CD8-positive, alpha-beta memory T cell (primary cell): Measurements from ENCODE around the gene AFG3L2. TPM values are rescaled to one million over a fixed set of nuclear protein-coding genes. Genes with fewer than 3 reads are reported as not detected.

ENCODE experiments used
- CTCF ChIA-PET: fragments of 350-600 bp; sonication (Branson Sonifier 250); formaldehyde crosslinking; loops from one replicate; lab custom pipeline; 2021; ENCODE audit warnings: antibody characterized with exemption; lab: Charles Lee
- POLR2A ChIA-PET: fragments of 350-600 bp; sonication (Branson Sonifier 250); formaldehyde crosslinking; loops from one replicate; lab custom pipeline; 2021; ENCODE audit warnings: antibody characterized with exemption; lab: Charles Lee
- DNase-seq, 5 donors: peaks; one replicate each; pipeline versions ENCODE4 v3.0.0 to v3.0.0-alpha.2; 2020 to 2022; ENCODE audit warnings: mixed read lengths in 1 of 5
- H3K27ac ChIP-seq: one replicate; pipeline ENCODE4 v1.7.0; 2013; ENCODE audit warnings: low read depth, mild to moderate bottlenecking, low read length, moderate library complexity
- H3K27me3 ChIP-seq: 2 replicates; pipeline ENCODE4 v1.7.0; 2013; ENCODE audit warnings: low read length, mild to moderate bottlenecking; ENCODE audit not compliant: insufficient read depth, poor library complexity, severe bottlenecking
- H3K36me3 ChIP-seq: 2 replicates; pipeline ENCODE4 v1.7.0; 2013; ENCODE audit warnings: mild to moderate bottlenecking, low read length, moderate library complexity; ENCODE audit not compliant: insufficient read depth
- H3K4me1 ChIP-seq: 2 replicates; pipeline ENCODE4 v1.7.0; 2013; ENCODE audit warnings: mild to moderate bottlenecking, low read length, moderate library complexity; ENCODE audit not compliant: insufficient read depth
- H3K4me3 ChIP-seq: 2 replicates; pipeline ENCODE4 v1.7.0; 2013; ENCODE audit warnings: mild to moderate bottlenecking, low read length
- H3K9me3 ChIP-seq: 2 replicates; pipeline ENCODE4 v1.7.0; 2013; ENCODE audit warnings: mild to moderate bottlenecking, low read length
- H3K27ac Mint-ChIP-seq, 8 donors: one replicate each; pipeline ENCODE4 v1.8.0; 2020 to 2021; ENCODE audit warnings: mixed read lengths in 8 of 8, mild to moderate bottlenecking in 6 of 8, inconsistent platforms in 3 of 8, moderate library complexity in 3 of 8
- H3K27me3 Mint-ChIP-seq, 2 donors: one replicate each; pipeline ENCODE4 v1.8.0; 2020 to 2021; ENCODE audit warnings: mixed read lengths in 2 of 2, mild to moderate bottlenecking in 1 of 2, moderate library complexity in 1 of 2
- H3K36me3 Mint-ChIP-seq, 3 donors: one replicate each; pipeline ENCODE4 v1.8.0; 2020 to 2021; ENCODE audit warnings: mixed read lengths in 3 of 3, inconsistent platforms in 1 of 3, mild to moderate bottlenecking in 1 of 3
- H3K4me1 Mint-ChIP-seq, 3 donors: one replicate each; pipeline ENCODE4 v1.8.0; 2020 to 2021; ENCODE audit warnings: mixed read lengths in 3 of 3, inconsistent platforms in 1 of 3, mild to moderate bottlenecking in 1 of 3
- H3K4me3 Mint-ChIP-seq, 7 donors: one replicate each; pipeline ENCODE4 v1.8.0; 2020 to 2021; ENCODE audit warnings: mixed read lengths in 7 of 7, mild to moderate bottlenecking in 6 of 7, moderate library complexity in 4 of 7, inconsistent platforms in 2 of 7
- H3K9me3 Mint-ChIP-seq, 5 donors: one replicate each; pipeline ENCODE4 v1.8.0; 2020 to 2022; ENCODE audit warnings: mixed read lengths in 5 of 5, mild to moderate bottlenecking in 3 of 5, moderate library complexity in 2 of 5, inconsistent platforms in 1 of 5
- polyA plus RNA-seq: library from polyadenylated mRNA; unstranded; fragments of 300-500 nt; fragmentation: Illumina TruSeq; gene quantifications from one replicate; pipeline ENCODE4 v1.2.3, GENCODE V29; 2021
- total RNA-seq, 2 experiments: library from RNA; stranded (reverse); gene quantifications; one replicate each; pipeline ENCODE4 v1.2.3, GENCODE V29; 2021

AFG3L2 gene
- total and polyA plus RNA-seq, 3 experiments from 2014 or later: 38.4 to 75.8 (median 75.6) TPM

DNA sequence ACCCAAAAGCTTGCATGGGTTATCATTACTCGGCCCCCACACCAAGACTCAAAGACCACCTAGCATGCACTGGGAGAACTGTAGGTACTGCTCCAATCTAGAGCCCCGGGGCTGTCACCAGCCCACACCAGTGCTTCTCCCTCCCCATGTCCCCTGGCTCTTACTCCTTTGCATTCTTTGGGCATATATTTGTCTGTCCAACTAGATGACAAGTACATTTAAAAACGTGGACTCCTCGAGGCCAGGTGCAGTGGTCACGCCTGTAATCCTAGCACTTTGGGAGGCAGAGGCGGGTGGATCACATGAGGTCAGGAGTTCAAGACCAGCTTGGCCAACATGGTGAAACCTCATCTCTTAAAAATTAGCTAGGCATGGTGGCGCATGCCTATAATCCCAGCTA lies 7.8 kb downstream of the AFG3L2 start:
- peaks cover 0 to 2% of the 10 kb centered on the region in 2 donors for H3K27me3 Mint-ChIP-seq
- DNase-seq: no peak
- ChIA-PET CTCF (no interaction called here), POLR2A (no interaction called here)
- no peaks in the 10 kb centered on the region for H3K9me3 Mint-ChIP-seq
- no peaks in the 10 kb centered on the region for H3K27me3 ChIP-seq
- H3K4me1 ChIP-seq: peaks cover 25% of the 10 kb centered on the region
- peaks cover 27% of the 10 kb centered on the region for H3K36me3 ChIP-seq
- H3K9me3 ChIP-seq: no peaks in the 10 kb centered on the region
- no peak overlapping the region for H3K27ac ChIP-seq
- H3K36me3 Mint-ChIP-seq: peaks cover 8 to 57% (median 12%) of the 10 kb centered on the region in 3 donors
- no peak overlapping the region for H3K27ac Mint-ChIP-seq
- peaks cover 32 to 37% (median 34%) of the 10 kb centered on the region in 3 donors for H3K4me1 Mint-ChIP-seq
- H3K4me3 ChIP-seq: no peak overlapping the region
- no peak overlapping the region for H3K4me3 Mint-ChIP-seq

DNA sequence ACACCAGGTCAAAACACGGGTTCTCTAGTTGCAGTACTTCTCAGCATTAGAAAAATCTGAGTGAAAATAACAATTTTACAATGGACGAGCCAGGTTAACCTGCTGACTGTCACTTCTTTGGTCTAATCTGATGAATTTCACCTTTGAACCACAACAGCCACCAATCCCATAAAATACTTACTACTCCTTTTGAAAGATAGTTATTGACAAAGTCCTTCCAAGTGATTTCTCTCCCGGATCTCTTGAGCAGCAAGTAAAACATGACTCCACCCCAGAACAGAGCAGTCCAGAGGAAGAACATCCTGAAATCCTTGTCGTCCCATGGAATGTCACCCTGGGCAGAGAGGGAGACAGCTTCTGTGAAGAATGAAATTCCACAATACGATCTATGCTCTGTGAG lies 10.2 kb downstream of the AFG3L2 start:
- no peak for DNase-seq
- CTCF ChIA-PET: interaction anchor here (2.2 kb wide), 1 partner anchor 10 kb away, joined by 5 read pairs; the partner anchor contains the start of gene AFG3L2
- Mint-ChIP-seq H3K9me3 (no peaks in the 10 kb centered on the region), H3K4me3 (no peak overlapping the region), H3K27me3 (peaks cover 0 to 2% of the 10 kb centered on the region in 2 donors), H3K36me3 (peaks cover 8 to 79% (median 21%) of the 10 kb centered on the region in 3 donors), H3K27ac (no peak overlapping the region), H3K4me1 (peaks cover 11 to 20% (median 14%) of the 10 kb centered on the region in 3 donors)
- no peak overlapping the region for H3K27ac ChIP-seq
- no peaks in the 10 kb centered on the region for H3K27me3 ChIP-seq
- H3K9me3 ChIP-seq: no peaks in the 10 kb centered on the region
- H3K36me3 ChIP-seq: peaks cover 42% of the 10 kb centered on the region
- H3K4me1 ChIP-seq: peaks cover 6% of the 10 kb centered on the region
- no peak overlapping the region for H3K4me3 ChIP-seq
- POLR2A ChIA-PET: no interaction called here

GRCh38 chr18:12366379-12366778 lies 10.6 kb downstream of the AFG3L2 start:
- H3K9me3 Mint-ChIP-seq: no peaks in the 10 kb centered on the region
- CTCF ChIA-PET: interaction anchor here (2.2 kb wide), 1 partner anchor 10 kb away, joined by 5 read pairs; the partner anchor contains the start of gene AFG3L2
- H3K9me3 ChIP-seq: no peaks in the 10 kb centered on the region

GRCh38 chr18:12362473-12363174 lies 14.4 kb downstream of the AFG3L2 start:
- ChIA-PET CTCF (no interaction called here), POLR2A (interaction anchor here (0.5 kb wide), 1 partner anchor 521 kb away, joined by 6 read pairs; no protein-coding TSS in a partner anchor)
- Mint-ChIP-seq H3K4me3 (no peak overlapping the region), H3K9me3 (no peaks in the 10 kb centered on the region), H3K4me1 (peaks cover 0 to 10% (median 4%) of the 10 kb centered on the region in 3 donors), H3K27ac (no peak overlapping the region), H3K27me3 (peaks cover 0 to 2% of the 10 kb centered on the region in 2 donors), H3K36me3 (peaks cover 12 to 91% (median 31%) of the 10 kb centered on the region in 3 donors)
- Histone ChIP-seq H3K27ac (no peak overlapping the region), H3K36me3 (peaks cover 63% of the 10 kb centered on the region), H3K27me3 (no peaks in the 10 kb centered on the region), H3K4me1 (no peaks in the 10 kb centered on the region), H3K9me3 (no peaks in the 10 kb centered on the region), H3K4me3 (no peak overlapping the region)
- no peak for DNase-seq

More at GRCh38 chr18:12366379-12366778, 10.6 kb downstream of the AFG3L2 start:
- no peak overlapping the region for H3K27ac ChIP-seq
- no peaks in the 10 kb centered on the region for H3K27me3 ChIP-seq
- no peak overlapping the region for H3K4me3 ChIP-seq
- no peak for DNase-seq
- peak overlapping the region in 1 of 8 donors; percentile 30 for H3K27ac Mint-ChIP-seq
- H3K27me3 Mint-ChIP-seq: peaks cover 0 to 2% of the 10 kb centered on the region in 2 donors
- peaks cover 8 to 80% (median 21%) of the 10 kb centered on the region in 3 donors for H3K36me3 Mint-ChIP-seq
- POLR2A ChIA-PET: no interaction called here
- peaks cover 7 to 17% (median 10%) of the 10 kb centered on the region in 3 donors for H3K4me1 Mint-ChIP-seq
- peaks cover 42% of the 10 kb centered on the region for H3K36me3 ChIP-seq
- H3K4me1 ChIP-seq: peaks cover 2% of the 10 kb centered on the region
- H3K4me3 Mint-ChIP-seq: no peak overlapping the region

- peaks cover 8 to 90% (median 29%) of the 10 kb centered on the region in 3 donors for H3K36me3 Mint-ChIP-seq
- H3K9me3 Mint-ChIP-seq: no peaks in the 10 kb centered on the region
- DNase-seq: no peak
- no peak overlapping the region for H3K4me3 Mint-ChIP-seq
- CTCF ChIA-PET: no interaction called here
- Histone ChIP-seq H3K36me3 (peaks cover 63% of the 10 kb centered on the region), H3K4me1 (no peaks in the 10 kb centered on the region), H3K27ac (no peak overlapping the region), H3K27me3 (no peaks in the 10 kb centered on the region), H3K4me3 (no peak overlapping the region), H3K9me3 (no peaks in the 10 kb centered on the region)
- peaks cover 0 to 6% (median 1%) of the 10 kb centered on the region in 3 donors for H3K4me1 Mint-ChIP-seq
- peaks cover 0 to 2% of the 10 kb centered on the region in 2 donors for H3K27me3 Mint-ChIP-seq
- POLR2A ChIA-PET: interaction anchor here (0.5 kb wide), 1 partner anchor 522 kb away, joined by 6 read pairs; no protein-coding TSS in a partner anchor
- no peak overlapping the region for H3K27ac Mint-ChIP-seq
These were observed 15.2 kb downstream of the AFG3L2 start for GRCh38 chr18:12361770-12362378.

GRCh38 chr18:12359515-12359927 lies 17.5 kb downstream of the AFG3L2 start:
- Histone ChIP-seq H3K27me3 (no peaks in the 10 kb centered on the region), H3K27ac (no peak overlapping the region), H3K9me3 (no peaks in the 10 kb centered on the region), H3K4me3 (no peak overlapping the region), H3K4me1 (no peaks in the 10 kb centered on the region), H3K36me3 (peaks cover 51% of the 10 kb centered on the region)
- ChIA-PET CTCF (no interaction called here), POLR2A (no interaction called here)
- DNase-seq: no peak
- Mint-ChIP-seq H3K27ac (no peak overlapping the region), H3K36me3 (peaks cover 11 to 89% (median 31%) of the 10 kb centered on the region in 3 donors), H3K9me3 (no peaks in the 10 kb centered on the region), H3K4me3 (no peak overlapping the region), H3K4me1 (peaks cover 0 to 5% (median 0%) of the 10 kb centered on the region in 3 donors), H3K27me3 (no peaks in the 10 kb centered on the region)

DNA sequence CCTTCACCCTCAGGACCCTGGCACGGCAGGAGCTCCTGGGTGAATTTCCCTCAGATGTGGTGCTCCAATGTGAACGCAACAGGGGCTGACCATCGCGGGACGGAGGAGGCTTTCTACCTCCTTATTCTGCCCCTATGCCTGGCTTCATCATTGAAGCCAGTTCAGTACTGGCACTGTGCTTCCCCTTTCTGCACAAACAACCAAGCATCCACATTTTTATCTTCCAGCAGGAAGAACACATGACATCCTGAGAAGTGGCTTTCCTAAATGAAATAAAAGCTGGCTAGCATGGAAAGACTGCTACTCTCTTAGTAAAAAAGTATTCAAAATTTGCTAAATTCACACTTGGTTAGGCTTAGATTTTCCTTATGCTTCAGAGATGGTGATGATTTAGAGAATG lies 24.8 kb downstream of the AFG3L2 start:
- Mint-ChIP-seq H3K36me3 (peaks cover 7 to 83% (median 32%) of the 10 kb centered on the region in 3 donors), H3K4me3 (no peak overlapping the region), H3K4me1 (peaks cover 0 to 1% (median 0%) of the 10 kb centered on the region in 3 donors), H3K27me3 (no peaks in the 10 kb centered on the region), H3K9me3 (no peaks in the 10 kb centered on the region), H3K27ac (no peak overlapping the region)
- Histone ChIP-seq H3K27me3 (no peaks in the 10 kb centered on the region), H3K27ac (no peak overlapping the region), H3K9me3 (no peaks in the 10 kb centered on the region), H3K4me1 (no peaks in the 10 kb centered on the region), H3K4me3 (no peak overlapping the region), H3K36me3 (peaks cover 35% of the 10 kb centered on the region)
- ChIA-PET CTCF (no interaction called here), POLR2A (no interaction called here)
- DNase-seq: no peak

DNA sequence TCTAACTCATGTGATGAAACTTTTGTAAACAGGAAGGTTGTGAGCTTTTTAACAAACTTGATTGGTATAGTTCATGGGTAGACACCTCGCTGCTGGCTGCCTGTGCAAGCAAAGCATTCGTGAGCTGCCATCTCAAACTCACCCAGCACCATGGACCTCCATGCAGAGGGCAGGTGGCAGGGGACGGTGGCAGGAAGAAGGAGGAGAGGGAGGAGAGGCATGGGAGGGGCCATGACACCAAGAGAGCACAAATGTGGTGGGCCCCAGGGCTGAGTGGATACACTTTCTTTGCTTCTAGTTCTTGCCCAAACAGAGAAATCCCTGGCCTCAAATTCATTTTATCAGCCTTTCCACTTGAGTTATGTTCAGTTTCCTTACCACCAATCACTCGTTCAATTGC lies 29.1 kb downstream of the AFG3L2 start:
- Histone ChIP-seq H3K27ac (no peak overlapping the region), H3K9me3 (no peaks in the 10 kb centered on the region), H3K4me3 (no peak overlapping the region), H3K27me3 (no peaks in the 10 kb centered on the region), H3K4me1 (no peaks in the 10 kb centered on the region), H3K36me3 (peaks cover 41% of the 10 kb centered on the region)
- Mint-ChIP-seq H3K9me3 (no peaks in the 10 kb centered on the region), H3K27ac (peak overlapping the region in 1 of 8 donors; percentile 17), H3K36me3 (peaks cover 0 to 86% (median 38%) of the 10 kb centered on the region in 3 donors), H3K27me3 (no peaks in the 10 kb centered on the region), H3K4me1 (no peaks in the 10 kb centered on the region), H3K4me3 (no peak overlapping the region)
- POLR2A ChIA-PET: no interaction called here
- DNase-seq: no peak
- CTCF ChIA-PET: no interaction called here
